ENCODE measurements around the gene TEDC2.

DNA sequence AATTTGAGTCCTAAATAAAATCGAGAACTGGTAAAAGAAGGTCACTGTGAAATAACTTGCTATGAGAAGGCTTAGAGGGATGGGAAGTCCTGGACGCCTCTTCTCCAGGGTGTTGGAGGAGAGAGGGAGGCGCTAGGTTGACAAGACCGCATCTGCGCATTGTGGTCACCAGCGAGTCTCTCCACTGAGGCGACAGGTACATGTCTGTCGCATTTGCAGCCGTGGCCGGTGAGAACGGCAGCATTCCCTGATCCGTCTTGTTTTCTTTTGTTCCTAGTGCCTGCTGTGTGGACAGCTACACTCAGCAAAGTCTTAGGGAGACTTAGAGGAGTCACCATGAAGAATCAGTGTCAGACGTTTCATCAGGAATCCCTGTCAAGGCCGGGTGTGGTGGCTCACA, 45.8 kb downstream of the TEDC2 start:
- TF ChIP-seq, protein P1, sequence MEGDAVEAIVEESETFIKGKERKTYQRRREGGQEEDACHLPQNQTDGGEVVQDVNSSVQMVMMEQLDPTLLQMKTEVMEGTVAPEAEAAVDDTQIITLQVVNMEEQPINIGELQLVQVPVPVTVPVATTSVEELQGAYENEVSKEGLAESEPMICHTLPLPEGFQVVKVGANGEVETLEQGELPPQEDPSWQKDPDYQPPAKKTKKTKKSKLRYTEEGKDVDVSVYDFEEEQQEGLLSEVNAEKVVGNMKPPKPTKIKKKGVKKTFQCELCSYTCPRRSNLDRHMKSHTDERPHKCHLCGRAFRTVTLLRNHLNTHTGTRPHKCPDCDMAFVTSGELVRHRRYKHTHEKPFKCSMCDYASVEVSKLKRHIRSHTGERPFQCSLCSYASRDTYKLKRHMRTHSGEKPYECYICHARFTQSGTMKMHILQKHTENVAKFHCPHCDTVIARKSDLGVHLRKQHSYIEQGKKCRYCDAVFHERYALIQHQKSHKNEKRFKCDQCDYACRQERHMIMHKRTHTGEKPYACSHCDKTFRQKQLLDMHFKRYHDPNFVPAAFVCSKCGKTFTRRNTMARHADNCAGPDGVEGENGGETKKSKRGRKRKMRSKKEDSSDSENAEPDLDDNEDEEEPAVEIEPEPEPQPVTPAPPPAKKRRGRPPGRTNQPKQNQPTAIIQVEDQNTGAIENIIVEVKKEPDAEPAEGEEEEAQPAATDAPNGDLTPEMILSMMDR (conservative IDR thresholded peaks at IDR 0.05 in 1 of 2, IDR thresholded peaks at IDR 0.05 in 1 of 2; ENCODE audit: extremely low read depth in 1 of 2, insufficient read depth in 1 of 2, low read depth in 1 of 2, low read length in 2 of 2), result no peak
- TF ChIP-seq EZH2 (IDR thresholded peaks at IDR 0.05; ENCODE audit: borderline replicate concordance, low read length), result no peak

All from mammary epithelial cell (primary cell).